PC-9 (cell line): Measurements from ENCODE around the gene CYB5A. TPM values are rescaled to one million over a fixed set of nuclear protein-coding genes. Genes with fewer than 3 reads are reported as not detected.
A peak's percentile ranks its signal among the peaks of the same experiment; 100 is the strongest.
"Not testable (repeated sequence)": the region's sequence is repeated elsewhere in the genome, so short reads cannot be mapped to it uniquely, and the experiment has no call there.

Source experiments
- BruUV-seq: library from RNA; stranded (reverse); fragments of 400-500 nt; replicated peaks from 2 replicates; lab custom pipeline; 2021; lab: Mats Ljungman, UMichigan
- CTCF ChIA-PET: fragments of 300-600 bp; sonication (Branson Sonifier 250); formaldehyde crosslinking; loops from one replicate; lab custom pipeline; 2022; ENCODE audit warnings: antibody characterized with exemption; lab: Charles Lee
- POLR2A ChIA-PET: fragments of 300-600 bp; sonication (Branson Sonifier 250); formaldehyde crosslinking; loops from one replicate; lab custom pipeline; 2022; ENCODE audit warnings: antibody characterized with exemption; ENCODE audit not compliant: unreplicated experiment; lab: Charles Lee
- DNase-seq, 2 experiments: peaks; one replicate each; pipeline versions ENCODE4 v3.0.0 to v3.0.0-alpha.2; 2015 to 2022; ENCODE audit warnings: mixed read lengths in 1 of 2
- H2AFZ ChIP-seq: fragments of 200-600 bp; sonication (generic); 2 replicates; pipeline ENCODE4 v1.8.1; 2017; ENCODE audit warnings: antibody characterized with exemption
- H3F3A ChIP-seq: fragments of 200-600 bp; sonication (generic); 2 replicates; pipeline ENCODE4 v1.8.1; 2017; ENCODE audit warnings: antibody characterized with exemption, mild to moderate bottlenecking, low read depth; ENCODE audit not compliant: insufficient read depth
- H3K27ac ChIP-seq: fragments of 200-600 bp; sonication (generic); 2 replicates; pipeline ENCODE4 v1.6.1; 2016; ENCODE audit warnings: mixed run types
- H3K27me3 ChIP-seq: fragments of 200-600 bp; sonication (generic); 2 replicates; pipeline ENCODE4 v1.6.1; 2016; ENCODE audit warnings: low read depth, mixed run types; ENCODE audit not compliant: insufficient read depth
- H3K36me3 ChIP-seq: fragments of 200-600 bp; sonication (generic); 2 replicates; pipeline ENCODE4 v1.6.1; 2016; ENCODE audit warnings: low read depth, mixed run types
- H3K4me1 ChIP-seq: fragments of 200-600 bp; sonication (generic); replicated peaks from 2 replicates; pipeline ENCODE4 v1.6.1; 2016; ENCODE audit warnings: mixed run types; ENCODE audit not compliant: insufficient read depth
- H3K4me2 ChIP-seq: fragments of 200-600 bp; sonication (generic); 2 replicates; pipeline ENCODE4 v1.6.1; 2017; ENCODE audit warnings: mixed run types
- H3K4me3 ChIP-seq: fragments of 200-600 bp; sonication (generic); 2 replicates; pipeline ENCODE4 v1.6.1; 2016; ENCODE audit warnings: mixed run types
- H3K79me2 ChIP-seq: fragments of 200-600 bp; sonication (generic); 2 replicates; pipeline ENCODE4 v1.6.1; 2017; ENCODE audit warnings: low read depth, mixed run types
- H3K9me2 ChIP-seq: fragments of 200-600 bp; sonication (generic); 2 replicates; pipeline ENCODE4 v1.8.1; 2017; ENCODE audit warnings: mild to moderate bottlenecking; ENCODE audit not compliant: insufficient read depth
- H3K9me3 ChIP-seq: fragments of 200-600 bp; sonication (generic); 2 replicates; pipeline ENCODE4 v1.8.1; 2016; ENCODE audit warnings: low read depth; ENCODE audit not compliant: insufficient read depth
- H4K20me1 ChIP-seq: fragments of 200-600 bp; sonication (generic); 2 replicates; pipeline ENCODE4 v1.8.1; 2017; ENCODE audit not compliant: insufficient read depth
- EZH2 ChIP-seq: fragments of 200-600 bp; sonication (generic); IDR thresholded peaks from 2 replicates; pipeline ENCODE4 v1.8.0; 2017; ENCODE audit warnings: antibody characterized with exemption, low read depth
- intact Hi-C: fragments of 100-400 bp; cut with micrococcal nuclease; formaldehyde crosslinking; loops from one replicate; pipeline ENCODE4 v1.10.0; 2022; ENCODE audit not compliant: unreplicated experiment
- total RNA-seq: library from RNA; stranded (reverse); gene quantifications from 2 replicates; pipeline ENCODE4 v1.2.3, GENCODE V29; 2021
- TF ChIP-seq, protein P1 (sequence below): fragments of 200-600 bp; sonication (generic); conservative IDR thresholded peaks from 2 replicates; pipeline ENCODE4 v1.6.1; 2017; ENCODE audit warnings: mixed run types, antibody characterized with exemption, mild to moderate bottlenecking, moderate library complexity

The CYB5A gene
- total RNA-seq, 1 experiment from 2014 or later: 109 TPM

- Histone ChIP-seq H3K9me3 (no peaks in the 10 kb centered on the region), H4K20me1 (no peaks in the 10 kb centered on the region), H3K79me2 (peaks cover 95% of the 10 kb centered on the region), H3K4me1 (peaks cover 88% of the 10 kb centered on the region), H2AFZ (no peak overlapping the region), H3K27ac (peak overlapping the region; percentile 21; the same call in 1 of the 2 replicates), H3K4me3 (no peak overlapping the region), H3K36me3 (no peaks in the 10 kb centered on the region), H3K27me3 (no peaks in the 10 kb centered on the region), H3F3A (peaks cover 19% of the 10 kb centered on the region; the same call in 1 of the 2 replicates), H3K9me2 (no peaks in the 10 kb centered on the region), H3K4me2 (peak overlapping the region; percentile 95; the same call in 1 of the 2 replicates)
- POLR2A ChIA-PET: interaction anchor here (0.6 kb wide), 1 partner anchor 916 kb away, joined by 4 read pairs; no protein-coding TSS in a partner anchor
- no TSS peak for BruUV-seq
- DNase-seq: no peak
- TF ChIP-seq, protein P1, sequence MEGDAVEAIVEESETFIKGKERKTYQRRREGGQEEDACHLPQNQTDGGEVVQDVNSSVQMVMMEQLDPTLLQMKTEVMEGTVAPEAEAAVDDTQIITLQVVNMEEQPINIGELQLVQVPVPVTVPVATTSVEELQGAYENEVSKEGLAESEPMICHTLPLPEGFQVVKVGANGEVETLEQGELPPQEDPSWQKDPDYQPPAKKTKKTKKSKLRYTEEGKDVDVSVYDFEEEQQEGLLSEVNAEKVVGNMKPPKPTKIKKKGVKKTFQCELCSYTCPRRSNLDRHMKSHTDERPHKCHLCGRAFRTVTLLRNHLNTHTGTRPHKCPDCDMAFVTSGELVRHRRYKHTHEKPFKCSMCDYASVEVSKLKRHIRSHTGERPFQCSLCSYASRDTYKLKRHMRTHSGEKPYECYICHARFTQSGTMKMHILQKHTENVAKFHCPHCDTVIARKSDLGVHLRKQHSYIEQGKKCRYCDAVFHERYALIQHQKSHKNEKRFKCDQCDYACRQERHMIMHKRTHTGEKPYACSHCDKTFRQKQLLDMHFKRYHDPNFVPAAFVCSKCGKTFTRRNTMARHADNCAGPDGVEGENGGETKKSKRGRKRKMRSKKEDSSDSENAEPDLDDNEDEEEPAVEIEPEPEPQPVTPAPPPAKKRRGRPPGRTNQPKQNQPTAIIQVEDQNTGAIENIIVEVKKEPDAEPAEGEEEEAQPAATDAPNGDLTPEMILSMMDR: no peak
- TF ChIP-seq EZH2: no peak
- intact Hi-C loops: no loop called here
- CTCF ChIA-PET: no interaction called here
Observed at GRCh38 chr18:74286856-74287255, 4.9 kb downstream of the CYB5A start.

DNA sequence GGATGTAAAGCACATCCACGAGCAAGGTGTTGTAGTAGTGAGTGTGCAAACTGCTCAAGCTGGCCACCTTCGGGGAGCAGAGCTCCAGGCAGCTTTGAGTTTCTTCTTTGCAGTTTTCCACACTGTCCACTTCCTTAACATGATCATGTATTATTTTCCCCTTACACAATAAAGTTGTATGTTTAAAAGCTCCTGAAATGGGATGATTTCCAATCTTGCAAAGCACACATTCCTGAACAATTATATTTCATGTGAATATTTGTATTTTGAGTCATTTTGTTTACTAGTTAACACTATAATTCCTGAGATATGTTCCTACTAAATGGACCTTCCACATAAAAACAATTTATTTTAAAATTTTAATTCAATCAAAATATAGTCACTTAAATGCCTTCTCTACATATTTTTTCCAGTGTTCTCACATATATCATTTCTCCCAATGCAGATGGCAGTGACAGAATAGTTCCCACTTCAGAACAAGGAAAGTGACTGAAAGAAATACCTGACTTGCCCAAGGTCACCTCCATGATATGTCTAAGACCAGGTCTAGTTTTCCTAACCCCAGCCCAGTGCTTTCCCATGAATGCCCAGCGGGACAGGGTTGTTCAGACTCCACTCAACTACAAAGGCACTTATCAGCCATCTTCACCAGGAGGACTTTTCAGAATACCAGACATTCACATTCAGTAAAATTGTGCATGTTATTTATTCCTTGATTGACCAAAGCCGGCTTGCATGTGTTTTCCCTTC is 5.5 kb downstream of the CYB5A start:
- BruUV-seq: no TSS peak

GRCh38 chr18:74285583-74285982 is 6.2 kb downstream of the CYB5A start:
- H3K36me3 ChIP-seq, CTCF ChIA-PET, BruUV-seq, H3K9me3 ChIP-seq, DNase-seq, POLR2A ChIA-PET, H3K4me3 ChIP-seq, H3K9me2 ChIP-seq, H3K27ac ChIP-seq, intact Hi-C loops, H2AFZ ChIP-seq, H4K20me1 ChIP-seq, H3K27me3 ChIP-seq: not testable (repeated sequence)
- H3K79me2 ChIP-seq: peaks cover 99% of the 10 kb centered on the region
- peaks cover 22% of the 10 kb centered on the region; the same call in 1 of the 2 replicates for H3F3A ChIP-seq
- H3K4me2 ChIP-seq: peak overlapping the region; percentile 95; the same call in 1 of the 2 replicates
- H3K4me1 ChIP-seq: peaks cover 98% of the 10 kb centered on the region

More for the DNA sequence above, 5.5 kb downstream of the CYB5A start:
- peak overlapping the region; percentile 95; the same call in 1 of the 2 replicates for H3K4me2 ChIP-seq
- no peak overlapping the region for H3K4me3 ChIP-seq
- H3F3A ChIP-seq: peaks cover 22% of the 10 kb centered on the region; the same call in 1 of the 2 replicates
- peaks cover 94% of the 10 kb centered on the region for H3K4me1 ChIP-seq
- no peaks in the 10 kb centered on the region for H3K27me3 ChIP-seq
- POLR2A ChIA-PET: interaction anchor here (0.6 kb wide), 1 partner anchor 917 kb away, joined by 4 read pairs; no protein-coding TSS in a partner anchor
- CTCF ChIA-PET: no interaction called here
- H3K9me3 ChIP-seq: no peaks in the 10 kb centered on the region
- H4K20me1 ChIP-seq: no peaks in the 10 kb centered on the region
- intact Hi-C loops: no loop called here
- TF ChIP-seq EZH2: no peak
- no peaks in the 10 kb centered on the region for H3K9me2 ChIP-seq
- peak in 1 of 2 experiments; percentile 54 for DNase-seq
- H3K36me3 ChIP-seq: no peaks in the 10 kb centered on the region
- H3K27ac ChIP-seq: peak overlapping the region; percentile 21; the same call in 1 of the 2 replicates
- no peak overlapping the region for H2AFZ ChIP-seq
- peaks cover 99% of the 10 kb centered on the region for H3K79me2 ChIP-seq

DNA sequence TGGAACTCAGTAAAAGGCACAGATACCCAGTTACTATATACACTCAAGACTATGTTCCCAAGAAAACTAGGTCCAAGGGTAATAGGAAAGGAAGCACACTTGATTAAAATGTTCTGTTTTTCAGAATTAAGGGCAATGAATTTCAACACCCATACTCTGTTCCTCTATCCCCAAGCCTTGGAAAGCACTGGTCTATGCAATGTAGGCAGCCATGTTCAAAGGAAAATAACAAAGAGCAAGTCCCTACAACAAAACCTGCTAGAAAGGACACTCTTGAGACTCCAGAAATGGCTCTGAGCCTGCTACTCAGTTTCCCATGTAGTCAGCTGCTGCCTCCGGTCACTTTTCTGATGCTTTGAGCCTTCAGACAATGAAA is 6.8 kb downstream of the CYB5A start:
- no peak overlapping the region for H3K4me3 ChIP-seq
- DNase-seq: no peak
- TF ChIP-seq, protein P1: no peak
- no peaks in the 10 kb centered on the region for H3K9me3 ChIP-seq
- H3K36me3 ChIP-seq: no peaks in the 10 kb centered on the region
- no peak overlapping the region for H2AFZ ChIP-seq
- H3K4me2 ChIP-seq: no peak overlapping the region
- CTCF ChIA-PET: no interaction called here
- no TSS peak for BruUV-seq
- H3K27me3 ChIP-seq: no peaks in the 10 kb centered on the region
- intact Hi-C loops: no loop called here
- no peaks in the 10 kb centered on the region for H3K9me2 ChIP-seq
- peaks cover 22% of the 10 kb centered on the region; the same call in 1 of the 2 replicates for H3F3A ChIP-seq
- H3K4me1 ChIP-seq: peaks cover 92% of the 10 kb centered on the region
- H3K79me2 ChIP-seq: peaks cover 99% of the 10 kb centered on the region
- H3K27ac ChIP-seq: peak overlapping the region; percentile 3
- H4K20me1 ChIP-seq: no peaks in the 10 kb centered on the region
- POLR2A ChIA-PET: no interaction called here
